ACC112 (cell line): ENCODE measurements around the gene WWOX.

Source experiments
- H2AFZ ChIP-seq: fragments of 200-600 bp; sonication (generic); one replicate; pipeline ENCODE4 v1.6.0; 2017; ENCODE audit warnings: antibody characterized with exemption, low read length; ENCODE audit not compliant: unreplicated experiment
- H3K27ac ChIP-seq: fragments of 200-600 bp; sonication (generic); 2 replicates; pipeline ENCODE4 v1.5.1; 2014; ENCODE audit warnings: low read depth, mild to moderate bottlenecking, antibody characterized with exemption, low read length, moderate library complexity
- H3K27me3 ChIP-seq: fragments of 200-600 bp; sonication (generic); 2 replicates; pipeline ENCODE4 v1.6.1; 2014; ENCODE audit warnings: mild to moderate bottlenecking, antibody characterized with exemption, low read length, moderate library complexity, mixed read lengths; ENCODE audit not compliant: insufficient read depth
- H3K36me3 ChIP-seq: fragments of 200-600 bp; sonication (generic); 2 replicates; pipeline ENCODE4 v1.6.1; 2016; ENCODE audit warnings: mild to moderate bottlenecking, antibody characterized with exemption, low read length, moderate library complexity, mixed read lengths; ENCODE audit not compliant: insufficient read depth
- H3K4me1 ChIP-seq: fragments of 200-600 bp; sonication (generic); one replicate; pipeline ENCODE4 v1.6.1; 2016; ENCODE audit warnings: low read length, mixed read lengths; ENCODE audit not compliant: insufficient read depth, unreplicated experiment, control insufficient read depth
- H3K4me3 ChIP-seq: fragments of 200-600 bp; sonication (generic); 2 replicates; pipeline ENCODE4 v1.5.1; 2014; ENCODE audit warnings: mild to moderate bottlenecking, low read depth, low read length
- H3K79me2 ChIP-seq: fragments of 200-600 bp; sonication (generic); one replicate; pipeline ENCODE4 v1.6.0; 2016; ENCODE audit warnings: low read length; ENCODE audit not compliant: control insufficient read depth, unreplicated experiment, insufficient read depth

WWOX gene

DNA sequence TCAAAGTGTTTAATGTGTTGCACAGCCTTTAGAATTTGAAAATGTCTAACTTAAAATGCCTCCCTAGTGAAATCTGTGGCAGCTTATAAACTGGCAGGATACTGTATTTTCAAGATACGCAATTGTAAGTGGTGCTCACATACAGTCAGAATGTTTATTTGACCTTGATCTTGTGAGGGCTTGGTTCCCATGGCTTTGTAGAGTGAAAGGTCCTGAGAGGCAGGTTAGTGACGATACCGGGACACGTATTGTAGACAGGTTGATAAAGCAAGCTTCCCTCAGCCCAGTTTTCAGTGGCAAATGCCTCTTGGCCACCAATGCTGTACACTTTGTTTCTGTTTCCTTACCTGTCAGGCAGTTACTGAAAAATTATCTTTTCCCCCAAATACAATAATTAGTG, 1074.5 kb downstream of the WWOX start:
- no peaks in the 10 kb centered on the region for H3K79me2 ChIP-seq
- no peak overlapping the region for H3K27ac ChIP-seq
- H2AFZ ChIP-seq: no peak overlapping the region
- H3K27me3 ChIP-seq: no peaks in the 10 kb centered on the region
- no peaks in the 10 kb centered on the region for H3K4me1 ChIP-seq
- no peak overlapping the region for H3K4me3 ChIP-seq
- no peaks in the 10 kb centered on the region for H3K36me3 ChIP-seq

DNA sequence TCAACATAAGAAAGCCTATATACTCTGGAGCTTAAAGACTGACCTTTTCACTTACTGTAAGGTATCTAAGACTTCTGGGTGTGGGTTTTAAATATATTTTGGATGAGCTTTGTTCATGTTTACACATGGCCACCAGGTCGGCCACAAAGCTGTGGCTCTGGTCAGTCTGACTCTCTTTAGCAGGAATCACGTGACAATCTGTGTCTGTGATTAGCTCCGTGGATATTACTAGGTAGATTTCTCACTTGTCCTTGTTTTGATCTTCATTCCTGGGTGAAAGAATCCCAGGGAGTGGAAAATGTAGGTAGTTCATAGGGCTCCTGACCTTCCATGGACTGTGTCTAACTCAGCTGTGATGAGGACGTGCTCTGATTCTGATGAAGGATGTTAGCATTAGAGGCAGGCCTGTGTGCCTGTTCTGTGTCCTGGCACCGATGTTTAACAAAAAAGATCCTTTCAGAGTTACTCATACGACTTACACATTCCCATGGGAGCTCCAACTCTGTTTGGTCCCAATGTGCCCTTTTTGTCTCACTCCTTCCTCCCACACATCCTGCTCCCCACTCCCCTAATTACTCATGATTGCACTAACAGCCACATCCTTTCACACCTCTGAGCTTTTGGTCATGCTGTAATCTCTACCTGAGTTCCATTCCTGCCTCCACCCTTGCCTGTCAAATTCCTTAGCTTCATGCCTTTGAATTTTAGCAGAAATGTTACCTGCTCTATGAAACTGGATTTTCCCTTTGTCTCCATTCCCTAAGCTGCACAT, 1076.0 kb downstream of the WWOX start:
- Histone ChIP-seq H3K27me3 (no peaks in the 10 kb centered on the region), H3K27ac (no peak overlapping the region), H3K36me3 (no peaks in the 10 kb centered on the region), H3K4me3 (no peak overlapping the region), H3K4me1 (no peaks in the 10 kb centered on the region), H2AFZ (no peak overlapping the region), H3K79me2 (no peaks in the 10 kb centered on the region)

GRCh38 chr16:79177018-79177417, 1077.6 kb downstream of the WWOX start:
- Histone ChIP-seq H2AFZ (no peak overlapping the region), H3K4me3 (no peak overlapping the region), H3K79me2 (no peaks in the 10 kb centered on the region), H3K27ac (no peak overlapping the region), H3K4me1 (no peaks in the 10 kb centered on the region), H3K27me3 (no peaks in the 10 kb centered on the region), H3K36me3 (no peaks in the 10 kb centered on the region)

- Histone ChIP-seq H3K79me2 (no peaks in the 10 kb centered on the region), H3K27me3 (no peaks in the 10 kb centered on the region), H3K4me3 (no peak overlapping the region), H3K27ac (no peak overlapping the region), H2AFZ (no peak overlapping the region), H3K36me3 (no peaks in the 10 kb centered on the region), H3K4me1 (no peaks in the 10 kb centered on the region)
These were observed 1082.0 kb downstream of the WWOX start for GRCh38 chr16:79181419-79181818.

GRCh38 chr16:79182616-79183015, 1083.2 kb downstream of the WWOX start:
- no peaks in the 10 kb centered on the region for H3K79me2 ChIP-seq
- no peak overlapping the region for H2AFZ ChIP-seq
- no peaks in the 10 kb centered on the region for H3K27me3 ChIP-seq
- no peaks in the 10 kb centered on the region for H3K36me3 ChIP-seq
- H3K4me1 ChIP-seq: no peaks in the 10 kb centered on the region
- no peak overlapping the region for H3K27ac ChIP-seq
- no peak overlapping the region for H3K4me3 ChIP-seq

- Histone ChIP-seq H3K4me3 (no peak overlapping the region), H2AFZ (no peak overlapping the region), H3K27me3 (no peaks in the 10 kb centered on the region), H3K79me2 (no peaks in the 10 kb centered on the region), H3K4me1 (no peaks in the 10 kb centered on the region), H3K36me3 (no peaks in the 10 kb centered on the region), H3K27ac (no peak overlapping the region)
These were observed 1084.1 kb downstream of the WWOX start for GRCh38 chr16:79183571-79183970.

GRCh38 chr16:79184464-79185030, 1085.1 kb downstream of the WWOX start:
- Histone ChIP-seq H2AFZ (no peak overlapping the region), H3K4me3 (no peak overlapping the region), H3K27me3 (no peaks in the 10 kb centered on the region), H3K79me2 (no peaks in the 10 kb centered on the region), H3K27ac (no peak overlapping the region), H3K36me3 (no peaks in the 10 kb centered on the region), H3K4me1 (no peaks in the 10 kb centered on the region)

DNA sequence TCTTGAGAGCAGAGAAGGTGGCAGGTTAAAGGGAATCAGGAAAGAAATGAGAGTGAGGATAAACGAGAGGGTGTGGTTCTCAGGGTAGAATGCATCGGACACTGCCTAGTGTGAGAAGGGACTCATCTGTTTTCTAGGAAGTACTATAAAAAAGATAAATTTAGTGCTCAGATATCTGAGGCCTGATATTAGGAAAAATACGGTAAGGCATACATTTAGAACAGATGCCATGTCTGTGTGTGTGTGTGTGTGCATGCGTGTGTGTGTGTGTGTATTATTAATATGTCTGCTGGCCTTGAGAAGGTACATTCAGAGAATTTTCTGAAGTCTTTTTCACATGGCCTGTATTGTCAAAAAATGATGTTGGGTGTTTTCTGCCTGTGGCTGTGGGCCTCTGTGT, 1086.3 kb downstream of the WWOX start:
- Histone ChIP-seq H2AFZ (no peak overlapping the region), H3K27ac (no peak overlapping the region), H3K79me2 (no peaks in the 10 kb centered on the region), H3K4me1 (no peaks in the 10 kb centered on the region), H3K4me3 (no peak overlapping the region), H3K27me3 (no peaks in the 10 kb centered on the region), H3K36me3 (no peaks in the 10 kb centered on the region)

DNA sequence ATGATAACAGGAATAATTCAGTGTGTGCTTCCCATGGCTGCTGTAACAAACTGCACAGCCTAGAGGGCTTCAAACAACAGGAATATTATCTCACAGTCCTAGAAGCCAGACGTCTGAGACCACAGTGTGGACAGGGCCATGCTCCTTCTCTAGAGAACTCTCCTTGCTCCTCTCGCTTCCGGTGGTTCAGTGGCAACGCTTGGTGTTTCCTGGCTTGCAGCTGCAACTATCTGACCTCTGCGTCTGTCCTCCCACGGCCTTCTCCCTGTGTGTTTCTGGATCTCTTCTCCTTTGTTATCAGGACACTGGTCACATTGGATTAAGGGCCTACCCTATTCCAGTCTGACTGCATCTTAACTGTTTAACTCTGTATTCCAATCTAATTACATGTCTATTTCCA, 1086.7 kb downstream of the WWOX start:
- Histone ChIP-seq H3K4me1 (no peaks in the 10 kb centered on the region), H3K4me3 (no peak overlapping the region), H3K27me3 (no peaks in the 10 kb centered on the region), H3K79me2 (no peaks in the 10 kb centered on the region), H3K36me3 (no peaks in the 10 kb centered on the region), H2AFZ (no peak overlapping the region), H3K27ac (no peak overlapping the region)

GRCh38 chr16:79188115-79188738, 1088.8 kb downstream of the WWOX start:
- no peaks in the 10 kb centered on the region for H3K27me3 ChIP-seq
- H3K4me3 ChIP-seq: no peak overlapping the region
- H3K36me3 ChIP-seq: no peaks in the 10 kb centered on the region
- no peak overlapping the region for H3K27ac ChIP-seq
- no peaks in the 10 kb centered on the region for H3K4me1 ChIP-seq
- no peak overlapping the region for H2AFZ ChIP-seq
- no peaks in the 10 kb centered on the region for H3K79me2 ChIP-seq

DNA sequence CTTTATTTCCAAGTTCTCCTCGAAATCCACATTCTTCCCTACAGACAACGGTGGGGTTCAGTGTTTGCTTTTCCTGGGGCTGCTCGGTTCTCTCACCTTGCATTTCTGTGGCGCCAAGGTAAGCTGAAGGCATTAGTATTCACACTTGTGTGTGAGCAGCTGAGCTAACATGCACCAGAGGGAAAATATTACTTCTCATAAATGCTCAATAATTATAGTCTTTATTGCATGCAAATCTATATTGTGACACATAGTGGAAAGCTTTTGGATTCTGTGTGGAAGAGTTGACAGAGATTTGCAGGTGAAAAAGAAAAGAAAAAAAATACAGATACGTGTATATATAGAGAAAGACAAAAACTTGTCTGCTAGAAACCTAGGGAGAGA, 1089.3 kb downstream of the WWOX start:
- no peaks in the 10 kb centered on the region for H3K4me1 ChIP-seq
- H2AFZ ChIP-seq: no peak overlapping the region
- no peaks in the 10 kb centered on the region for H3K27me3 ChIP-seq
- H3K27ac ChIP-seq: no peak overlapping the region
- H3K36me3 ChIP-seq: no peaks in the 10 kb centered on the region
- H3K4me3 ChIP-seq: no peak overlapping the region
- no peaks in the 10 kb centered on the region for H3K79me2 ChIP-seq
